Trophoblast cell (in vitro differentiated cells and primary cell): ENCODE data around the gene EPB41L3.

Experiments
- DNase-seq, 2 donors: peaks; one replicate each; pipeline ENCODE4 v3.0.0-alpha.2; 2016
- H2AFZ ChIP-seq: 2 replicates; pipeline ENCODE4 v1.6.1; 2013; ENCODE audit warnings: low read length, moderate library complexity, mild to moderate bottlenecking; ENCODE audit not compliant: insufficient read depth, poor library complexity
- H2AK5ac ChIP-seq: 2 replicates; pipeline ENCODE4 v1.6.1; 2013; ENCODE audit warnings: mild to moderate bottlenecking, low read length
- H2BK120ac ChIP-seq: 2 replicates; pipeline ENCODE4 v1.6.1; 2013; ENCODE audit warnings: low read length, mild to moderate bottlenecking, moderate library complexity; ENCODE audit not compliant: insufficient read depth, poor library complexity
- H2BK12ac ChIP-seq: 2 replicates; pipeline ENCODE4 v1.6.1; 2013; ENCODE audit warnings: mild to moderate bottlenecking, low read length, moderate library complexity
- H2BK5ac ChIP-seq: 2 replicates; pipeline ENCODE4 v1.6.1; 2013; ENCODE audit warnings: low read length, low read depth, moderate library complexity, mild to moderate bottlenecking; ENCODE audit not compliant: poor library complexity
- H3K14ac ChIP-seq: 2 replicates; pipeline ENCODE4 v1.6.1; 2013; ENCODE audit warnings: mild to moderate bottlenecking, low read length
- H3K18ac ChIP-seq: 2 replicates; pipeline ENCODE4 v1.6.1; 2013; ENCODE audit warnings: mild to moderate bottlenecking, low read length
- H3K23ac ChIP-seq: 2 replicates; pipeline ENCODE4 v1.6.1; 2013; ENCODE audit warnings: low read length
- H3K27ac ChIP-seq: 2 replicates; pipeline ENCODE4 v1.5.1; 2013; ENCODE audit warnings: low read depth, mild to moderate bottlenecking, inconsistent platforms, low read length, moderate library complexity
- H3K27me3 ChIP-seq: 2 replicates; pipeline ENCODE4 v1.6.1; 2013; ENCODE audit warnings: inconsistent platforms, mild to moderate bottlenecking, low read length, moderate library complexity; ENCODE audit not compliant: insufficient read depth
- H3K36me3 ChIP-seq, 2 experiments: 1 replicate in 1 of 2; 2 replicates in 1 of 2; pipeline ENCODE4 v1.6.1; 2013; ENCODE audit warnings: low read length in 2 of 2, mild to moderate bottlenecking in 2 of 2, moderate library complexity in 1 of 2; ENCODE audit not compliant: insufficient read depth in 2 of 2, control insufficient read depth in 1 of 2
- H3K4ac ChIP-seq: 2 replicates; pipeline ENCODE4 v1.6.1; 2013; ENCODE audit warnings: low read depth, mild to moderate bottlenecking, low read length, moderate library complexity
- H3K4me1 ChIP-seq, 2 experiments: 1 replicate in 1 of 2; 2 replicates in 1 of 2; pipeline ENCODE4 v1.6.1; 2013; ENCODE audit warnings: low read length in 2 of 2, mild to moderate bottlenecking in 2 of 2, moderate library complexity in 1 of 2; ENCODE audit not compliant: insufficient read depth in 2 of 2, control insufficient read depth in 1 of 2
- H3K4me2 ChIP-seq: 2 replicates; pipeline ENCODE4 v1.6.1; 2013; ENCODE audit warnings: inconsistent platforms, mild to moderate bottlenecking, low read length, moderate library complexity
- H3K4me3 ChIP-seq: 2 replicates; pipeline ENCODE4 v1.5.1; 2013; ENCODE audit warnings: mild to moderate bottlenecking, low read depth, low read length, inconsistent platforms
- H3K79me1 ChIP-seq: one replicate; pipeline ENCODE4 v1.6.1; 2013; ENCODE audit warnings: low read length
- H3K79me2 ChIP-seq: 2 replicates; pipeline ENCODE4 v1.6.1; 2013; ENCODE audit warnings: low read length, mild to moderate bottlenecking; ENCODE audit not compliant: control insufficient read depth, insufficient read depth, poor library complexity
- H3K9ac ChIP-seq: 2 replicates; pipeline ENCODE4 v1.6.1; 2013; ENCODE audit warnings: mild to moderate bottlenecking, low read length
- H3K9me3 ChIP-seq: 2 replicates; pipeline ENCODE4 v1.6.1; 2013; ENCODE audit warnings: low read depth, mild to moderate bottlenecking, control low read depth, inconsistent platforms, low read length; ENCODE audit not compliant: insufficient read depth
- H4K12ac ChIP-seq: 2 replicates; pipeline ENCODE4 v1.6.1; 2013; ENCODE audit warnings: low read depth, mild to moderate bottlenecking, low read length, moderate library complexity
- H4K8ac ChIP-seq: 2 replicates; pipeline ENCODE4 v1.6.1; 2013; ENCODE audit warnings: low read depth, mild to moderate bottlenecking, low read length, moderate library complexity
- H4K91ac ChIP-seq: one replicate; pipeline ENCODE4 v1.6.1; 2013; ENCODE audit warnings: low read depth, mild to moderate bottlenecking, low read length, moderate library complexity
- WGBS: extraction: QIAGEN DNeasy Blood & Tissue Kit; methylation state at CpG from one replicate; pipeline ENCODE4 v1.1.7; 2013; ENCODE audit warnings: missing lambda C conversion rate; ENCODE audit not compliant: insufficient read length, insufficient coverage; ENCODE audit errors: extremely low coverage; 5-methylcytosine and 5-hydroxymethylcytosine counted together

Gene EPB41L3

DNA sequence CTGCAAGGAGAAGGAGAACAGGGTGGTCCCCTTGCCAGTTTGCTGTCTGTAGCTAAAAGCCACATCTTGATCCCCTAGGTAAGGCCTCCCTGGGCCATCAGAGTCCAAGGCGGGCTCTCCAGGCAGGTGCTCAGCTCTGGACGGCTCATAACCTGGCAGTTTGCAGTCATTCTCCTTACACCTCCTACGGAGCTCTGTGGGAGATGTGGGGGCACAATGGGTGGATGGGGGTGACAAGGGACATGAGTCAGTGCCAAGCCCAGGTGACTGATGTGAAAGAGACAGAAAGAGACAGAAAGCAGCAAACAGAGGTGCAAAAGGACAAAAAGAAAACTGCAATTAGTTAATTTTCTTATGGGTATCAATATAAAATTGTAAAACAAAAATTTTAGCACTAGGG lies 127.7 kb downstream of the EPB41L3 start:
- Histone ChIP-seq H3K23ac (no peak overlapping the region), H2BK120ac (no peak overlapping the region), H3K4me2 (no peak overlapping the region), H3K27ac (no peak overlapping the region), H3K79me1 (peaks cover 3% of the 10 kb centered on the region), H3K4ac (no peak overlapping the region), H3K4me1 (peaks cover 17 to 19% of the 10 kb centered on the region in 2 experiments), H3K79me2 (no peaks in the 10 kb centered on the region), H3K4me3 (no peak overlapping the region), H3K36me3 (peaks cover 18 to 27% of the 10 kb centered on the region in 2 experiments), H2BK12ac (no peak overlapping the region), H2BK5ac (no peak overlapping the region), H2AK5ac (no peak overlapping the region), H2AFZ (no peak overlapping the region), H3K14ac (no peak overlapping the region), H4K12ac (no peak overlapping the region), H3K9me3 (no peaks in the 10 kb centered on the region), H4K8ac (no peak overlapping the region), H3K9ac (no peak overlapping the region), H3K18ac (peak overlapping the region; percentile 58), H3K27me3 (no peaks in the 10 kb centered on the region), H4K91ac (no peak overlapping the region)
- no peak for DNase-seq
- WGBS = no CpG with 5 or more reads among the region's 3 CpGs

DNA sequence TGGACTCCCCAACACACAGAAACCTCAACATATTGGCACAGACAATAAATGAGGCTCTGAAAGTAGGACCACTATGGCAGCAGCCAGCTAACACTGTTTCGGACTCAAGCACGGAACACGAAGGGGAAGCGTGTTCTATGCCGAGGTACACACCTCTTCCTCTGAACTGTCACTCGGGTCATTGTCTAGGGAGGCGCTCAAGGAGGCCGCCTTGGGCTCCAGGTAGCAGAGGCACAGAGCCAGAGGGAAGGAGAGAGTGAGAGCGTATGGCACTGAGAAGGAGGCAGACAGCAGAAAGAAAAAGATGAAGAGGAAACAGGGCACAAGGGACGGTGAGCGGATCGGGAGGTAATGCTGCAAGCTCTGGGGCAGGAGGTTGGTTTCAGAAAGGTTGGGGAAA lies 128.1 kb downstream of the EPB41L3 start:
- WGBS = no CpG with 5 or more reads among the region's 12 CpGs
- DNase-seq = no peak
- no peak overlapping the region for H3K14ac ChIP-seq
- H2AK5ac ChIP-seq = no peak overlapping the region
- peaks cover 3% of the 10 kb centered on the region for H3K79me1 ChIP-seq
- no peak overlapping the region for H2AFZ ChIP-seq
- H3K27me3 ChIP-seq = no peaks in the 10 kb centered on the region
- no peak overlapping the region for H4K12ac ChIP-seq
- H2BK12ac ChIP-seq = no peak overlapping the region
- no peak overlapping the region for H3K27ac ChIP-seq
- no peak overlapping the region for H4K91ac ChIP-seq
- H3K4ac ChIP-seq = no peak overlapping the region
- H3K4me3 ChIP-seq = no peak overlapping the region
- no peak overlapping the region for H3K9ac ChIP-seq
- H3K23ac ChIP-seq = no peak overlapping the region
- H3K9me3 ChIP-seq = no peaks in the 10 kb centered on the region
- no peak overlapping the region for H2BK5ac ChIP-seq
- peaks cover 18 to 24% of the 10 kb centered on the region in 2 experiments for H3K36me3 ChIP-seq
- no peak overlapping the region for H3K18ac ChIP-seq
- H3K79me2 ChIP-seq = no peaks in the 10 kb centered on the region
- H4K8ac ChIP-seq = no peak overlapping the region
- peaks cover 17 to 20% of the 10 kb centered on the region in 2 experiments for H3K4me1 ChIP-seq
- H2BK120ac ChIP-seq = no peak overlapping the region
- H3K4me2 ChIP-seq = no peak overlapping the region

DNA sequence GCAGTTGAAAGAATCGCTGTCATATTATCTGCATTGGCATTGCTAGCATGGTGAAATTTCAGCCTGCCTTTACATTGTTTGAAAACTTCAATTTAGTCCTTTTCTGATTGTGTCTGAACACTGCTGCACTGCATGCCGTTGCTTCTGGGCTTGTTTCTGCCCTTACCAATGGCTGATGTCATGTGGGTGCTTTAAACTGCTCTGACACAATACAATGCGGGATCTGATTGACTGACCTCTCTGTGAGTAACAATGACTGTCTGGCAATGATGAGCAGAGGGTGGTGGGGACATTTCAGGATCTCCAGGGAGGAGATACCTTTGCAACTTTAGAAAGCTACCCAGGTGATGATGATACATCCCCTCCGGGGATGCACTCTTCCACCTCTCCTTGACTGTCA lies 128.8 kb downstream of the EPB41L3 start:
- Histone ChIP-seq H2BK12ac (peak overlapping the region; percentile 43), H4K91ac (peak overlapping the region; percentile 11), H2BK5ac (no peak overlapping the region), H3K4me3 (no peak overlapping the region), H2AFZ (no peak overlapping the region), H4K8ac (no peak overlapping the region), H3K9me3 (no peaks in the 10 kb centered on the region), H3K36me3 (peaks cover 17 to 22% of the 10 kb centered on the region in 2 experiments), H3K4me1 (peaks cover 17 to 22% of the 10 kb centered on the region in 2 experiments), H2AK5ac (no peak overlapping the region), H3K4ac (no peak overlapping the region), H3K79me2 (no peaks in the 10 kb centered on the region), H2BK120ac (no peak overlapping the region), H3K27me3 (no peaks in the 10 kb centered on the region), H3K14ac (peak overlapping the region; percentile 65), H3K23ac (no peak overlapping the region), H3K9ac (no peak overlapping the region), H3K79me1 (peaks cover 3% of the 10 kb centered on the region), H4K12ac (no peak overlapping the region), H3K18ac (peak overlapping the region; percentile 71), H3K4me2 (peak overlapping the region; percentile 22), H3K27ac (peak overlapping the region; percentile 51)
- no CpG with 5 or more reads among the region's 4 CpGs for WGBS
- DNase-seq = peak; percentile 46 to 65

DNA sequence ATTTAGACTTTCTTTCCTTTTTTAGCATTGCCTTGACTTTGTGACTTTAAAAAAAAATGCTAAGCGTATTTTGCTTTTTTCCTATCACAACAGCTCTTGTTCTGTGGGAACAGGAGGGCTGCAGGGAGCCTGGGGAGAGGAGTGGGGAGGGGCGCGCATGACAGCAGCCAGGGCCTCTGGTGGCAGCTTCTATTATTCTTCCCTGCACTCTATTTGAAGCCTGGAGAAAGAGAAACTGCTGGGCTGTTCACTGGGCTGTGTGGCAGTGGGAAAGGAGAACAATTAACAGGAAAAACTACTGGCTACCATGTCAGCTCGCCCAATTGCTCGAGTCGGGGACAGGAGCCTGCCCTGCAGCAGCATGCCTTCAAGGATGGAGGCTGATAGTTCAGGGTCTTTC lies 129.3 kb downstream of the EPB41L3 start:
- H3K79me2 ChIP-seq = no peaks in the 10 kb centered on the region
- H3K4me2 ChIP-seq = peak overlapping the region; percentile 22
- H3K4me3 ChIP-seq = no peak overlapping the region
- no peak overlapping the region for H3K23ac ChIP-seq
- no peak overlapping the region for H3K9ac ChIP-seq
- H3K9me3 ChIP-seq = no peaks in the 10 kb centered on the region
- H2AK5ac ChIP-seq = no peak overlapping the region
- DNase-seq = no peak
- H2BK12ac ChIP-seq = peak overlapping the region; percentile 43
- peak overlapping the region; percentile 65 for H3K14ac ChIP-seq
- no peak overlapping the region for H3K4ac ChIP-seq
- no peak overlapping the region for H2BK5ac ChIP-seq
- WGBS = no CpG with 5 or more reads among the region's 6 CpGs
- peaks cover 17 to 22% of the 10 kb centered on the region in 2 experiments for H3K4me1 ChIP-seq
- H3K27ac ChIP-seq = peak overlapping the region; percentile 51
- no peaks in the 10 kb centered on the region for H3K27me3 ChIP-seq
- H4K12ac ChIP-seq = no peak overlapping the region
- H4K91ac ChIP-seq = peak overlapping the region; percentile 11
- peak overlapping the region; percentile 71 for H3K18ac ChIP-seq
- no peak overlapping the region for H2AFZ ChIP-seq
- peak overlapping the region; percentile 23 for H4K8ac ChIP-seq
- peaks cover 14 to 19% of the 10 kb centered on the region in 2 experiments for H3K36me3 ChIP-seq
- H2BK120ac ChIP-seq = no peak overlapping the region
- H3K79me1 ChIP-seq = peaks cover 3% of the 10 kb centered on the region
